Endothelial cell (in vitro differentiated cells): ENCODE data around the gene FAM241B. TPM values are rescaled to one million over a fixed set of nuclear protein-coding genes. Genes with fewer than 3 reads are reported as not detected.

Experiments
- DNase-seq: peaks from one replicate; pipeline ENCODE4 v3.0.0; 2021; ENCODE audit warnings: low spot score
- H3K27ac Mint-ChIP-seq: one replicate; pipeline ENCODE4 v1.8.0; 2021; ENCODE audit warnings: mixed read lengths, inconsistent platforms; ENCODE audit not compliant: unreplicated experiment
- H3K27me3 Mint-ChIP-seq: one replicate; pipeline ENCODE4 v1.8.0; 2021; ENCODE audit warnings: mild to moderate bottlenecking, moderate library complexity, mixed read lengths, inconsistent platforms; ENCODE audit not compliant: unreplicated experiment
- H3K36me3 Mint-ChIP-seq: one replicate; pipeline ENCODE4 v1.8.0; 2021; ENCODE audit warnings: mild to moderate bottlenecking, low read depth, mixed read lengths, inconsistent platforms; ENCODE audit not compliant: unreplicated experiment
- H3K4me1 Mint-ChIP-seq: one replicate; pipeline ENCODE4 v1.8.0; 2021; ENCODE audit warnings: mild to moderate bottlenecking, mixed read lengths, inconsistent platforms; ENCODE audit not compliant: unreplicated experiment
- H3K4me3 Mint-ChIP-seq: one replicate; pipeline ENCODE4 v1.8.0; 2021; ENCODE audit warnings: mild to moderate bottlenecking, mixed read lengths, inconsistent platforms; ENCODE audit not compliant: unreplicated experiment
- H3K9me3 Mint-ChIP-seq: one replicate; pipeline ENCODE4 v1.8.0; 2021; ENCODE audit warnings: mixed read lengths, inconsistent platforms; ENCODE audit not compliant: unreplicated experiment
- CTCF ChIP-seq: fragments of 200-600 bp; sonication (generic); IDR thresholded peaks from one replicate; pipeline ENCODE4 v1.5.0; 2021; ENCODE audit warnings: antibody characterized with exemption; ENCODE audit not compliant: unreplicated experiment
- total RNA-seq: library from RNA; stranded (reverse); fragmentation: NEBNext Ultra II Directional; extraction: Animal tissue kit (Norgen Biotek cat#: 25700); gene quantifications from one replicate; pipeline ENCODE4 v1.2.1, GENCODE V29; 2021; ENCODE audit not compliant: unreplicated experiment

FAM241B gene
- total RNA-seq, 1 donor from 2014 or later = 7.1 TPM

- TF ChIP-seq CTCF = no peak
- H3K27me3 Mint-ChIP-seq = peaks cover 14% of the 10 kb centered on the region
- no peaks in the 10 kb centered on the region for H3K9me3 Mint-ChIP-seq
- DNase-seq = no peak
- H3K4me3 Mint-ChIP-seq = no peak overlapping the region
- no peak overlapping the region for H3K27ac Mint-ChIP-seq
- peaks cover 6% of the 10 kb centered on the region for H3K36me3 Mint-ChIP-seq
- peaks cover 28% of the 10 kb centered on the region for H3K4me1 Mint-ChIP-seq
Measured at GRCh38 chr10:69648461-69648860, 18.4 kb downstream of the FAM241B start.

GRCh38 chr10:69649786-69650550 lies 19.9 kb downstream of the FAM241B start:
- no peak for DNase-seq
- Mint-ChIP-seq H3K4me3 (no peak overlapping the region), H3K4me1 (peaks cover 28% of the 10 kb centered on the region), H3K36me3 (peaks cover 5% of the 10 kb centered on the region), H3K27me3 (peaks cover 18% of the 10 kb centered on the region), H3K9me3 (no peaks in the 10 kb centered on the region), H3K27ac (no peak overlapping the region)
- TF ChIP-seq CTCF = no peak

- no peak overlapping the region for H3K4me3 Mint-ChIP-seq
- H3K27ac Mint-ChIP-seq = no peak overlapping the region
- no peaks in the 10 kb centered on the region for H3K9me3 Mint-ChIP-seq
- H3K27me3 Mint-ChIP-seq = peaks cover 18% of the 10 kb centered on the region
- peaks cover 22% of the 10 kb centered on the region for H3K4me1 Mint-ChIP-seq
- no peak for TF ChIP-seq CTCF
- H3K36me3 Mint-ChIP-seq = peaks cover 5% of the 10 kb centered on the region
- DNase-seq = no peak
Measured at GRCh38 chr10:69650589-69651261, 20.7 kb downstream of the FAM241B start.

- Mint-ChIP-seq H3K4me1 (peaks cover 18% of the 10 kb centered on the region), H3K27ac (peak overlapping the region; percentile 70), H3K27me3 (peaks cover 17% of the 10 kb centered on the region)
Measured at GRCh38 chr10:69651362-69651761, 21.3 kb downstream of the FAM241B start.

More at GRCh38 chr10:69651362-69651761, 21.3 kb downstream of the FAM241B start:
- TF ChIP-seq CTCF = no peak
- Mint-ChIP-seq H3K9me3 (no peaks in the 10 kb centered on the region), H3K4me3 (peak overlapping the region; percentile 74), H3K36me3 (peaks cover 5% of the 10 kb centered on the region)
- no peak for DNase-seq
